ENCODE measurements around the gene GTPBP3. TPM values are rescaled to one million over a fixed set of nuclear protein-coding genes. Genes with fewer than 3 reads are reported as not detected.
"Not testable (repeated sequence)": the region's sequence is repeated elsewhere in the genome, so short reads cannot be mapped to it uniquely, and the experiment has no call there.

Gene GTPBP3
- total RNA-seq, 1 donor from 2014 or later, result 28.9 TPM

DNA sequence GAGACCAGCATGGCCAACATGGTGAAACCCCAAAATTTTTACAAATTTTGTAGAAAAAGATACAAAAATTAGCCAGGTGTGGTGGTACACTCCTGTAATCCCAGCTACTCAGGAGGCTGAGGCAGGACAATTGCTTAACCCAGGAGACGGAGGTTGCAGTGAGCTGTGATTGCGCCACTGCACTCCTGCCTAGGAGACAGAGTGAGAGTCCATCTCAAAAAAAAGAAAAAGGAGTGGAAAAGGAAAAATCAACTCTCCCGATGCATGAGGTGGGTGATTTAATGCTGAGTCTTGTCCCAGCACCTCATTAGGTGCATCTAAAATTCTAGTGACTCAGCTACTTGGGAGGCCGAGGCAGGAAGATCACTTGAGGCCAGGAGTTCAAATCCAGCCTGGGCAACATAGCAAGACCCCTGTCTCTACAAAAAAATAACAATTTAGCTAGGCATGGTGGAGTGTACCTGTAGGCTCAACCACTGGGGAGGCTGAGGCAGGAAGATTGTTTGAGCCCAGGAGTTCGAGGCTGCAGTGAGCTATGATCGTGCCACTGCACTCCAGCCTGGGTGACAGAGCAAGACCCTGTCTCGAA, 19.8 kb downstream of the GTPBP3 start:
- no peak for DNase-seq (ENCODE audit: extremely low spot score, unreplicated experiment)
- Mint-ChIP-seq H3K27me3 (ENCODE audit: unreplicated experiment) (peaks cover under 1% of the 10 kb centered on the region), H3K36me3 (ENCODE audit: unreplicated experiment) (no peaks in the 10 kb centered on the region), H3K9me3 (ENCODE audit: unreplicated experiment) (no peaks in the 10 kb centered on the region), H3K4me3 (ENCODE audit: unreplicated experiment) (no peak overlapping the region), H3K27ac (ENCODE audit: unreplicated experiment) (no peak overlapping the region), H3K4me1 (ENCODE audit: unreplicated experiment) (peaks cover 17% of the 10 kb centered on the region)
- no peak for TF ChIP-seq CTCF (IDR thresholded peaks at IDR 0.05)

GRCh38 chr19:17357724-17358123, 20.4 kb downstream of the GTPBP3 start:
- TF ChIP-seq CTCF (IDR thresholded peaks at IDR 0.05), result no peak
- H3K4me1 Mint-ChIP-seq (ENCODE audit: unreplicated experiment), result peaks cover 16% of the 10 kb centered on the region
- no peak overlapping the region for H3K4me3 Mint-ChIP-seq (ENCODE audit: unreplicated experiment)
- H3K27ac Mint-ChIP-seq (ENCODE audit: unreplicated experiment), result no peak overlapping the region
- H3K36me3 Mint-ChIP-seq (ENCODE audit: unreplicated experiment), result no peaks in the 10 kb centered on the region
- H3K9me3 Mint-ChIP-seq (ENCODE audit: unreplicated experiment), result no peaks in the 10 kb centered on the region
- no peak for DNase-seq (ENCODE audit: extremely low spot score, unreplicated experiment)
- H3K27me3 Mint-ChIP-seq (ENCODE audit: unreplicated experiment), result peaks cover 5% of the 10 kb centered on the region

DNA sequence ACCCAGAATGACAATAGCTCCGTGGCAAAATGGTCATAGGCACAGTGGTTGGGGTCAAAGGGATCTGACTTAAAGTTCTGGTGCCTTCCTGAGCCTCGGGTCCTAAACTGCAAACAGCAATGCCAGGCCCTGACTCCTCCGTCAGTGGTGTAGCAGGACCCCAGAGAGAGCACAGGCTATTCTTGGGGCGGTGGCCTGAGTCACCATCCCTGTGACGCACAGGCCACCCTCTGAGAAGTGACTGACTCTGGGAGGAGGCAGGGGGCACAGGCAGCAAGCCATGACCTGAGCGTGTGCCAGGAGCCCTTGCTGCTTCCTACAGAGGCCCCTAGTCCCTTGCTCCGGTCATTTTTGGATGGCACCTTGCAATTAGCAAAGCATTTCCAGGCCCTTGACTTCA, 21.0 kb downstream of the GTPBP3 start:
- Mint-ChIP-seq H3K27me3 (ENCODE audit: unreplicated experiment) (peaks cover 5% of the 10 kb centered on the region), H3K36me3 (ENCODE audit: unreplicated experiment) (no peaks in the 10 kb centered on the region), H3K27ac (ENCODE audit: unreplicated experiment) (no peak overlapping the region), H3K4me3 (ENCODE audit: unreplicated experiment) (no peak overlapping the region), H3K4me1 (ENCODE audit: unreplicated experiment) (peaks cover 9% of the 10 kb centered on the region), H3K9me3 (ENCODE audit: unreplicated experiment) (no peaks in the 10 kb centered on the region)
- no peak for DNase-seq (ENCODE audit: extremely low spot score, unreplicated experiment)
- no peak for TF ChIP-seq CTCF (IDR thresholded peaks at IDR 0.05)

- Mint-ChIP-seq H3K27ac (ENCODE audit: unreplicated experiment) (no peak overlapping the region), H3K4me3 (ENCODE audit: unreplicated experiment) (no peak overlapping the region)
- no peak for DNase-seq (ENCODE audit: extremely low spot score, unreplicated experiment)
Measured at GRCh38 chr19:17359905-17360800, 22.8 kb downstream of the GTPBP3 start.

DNA sequence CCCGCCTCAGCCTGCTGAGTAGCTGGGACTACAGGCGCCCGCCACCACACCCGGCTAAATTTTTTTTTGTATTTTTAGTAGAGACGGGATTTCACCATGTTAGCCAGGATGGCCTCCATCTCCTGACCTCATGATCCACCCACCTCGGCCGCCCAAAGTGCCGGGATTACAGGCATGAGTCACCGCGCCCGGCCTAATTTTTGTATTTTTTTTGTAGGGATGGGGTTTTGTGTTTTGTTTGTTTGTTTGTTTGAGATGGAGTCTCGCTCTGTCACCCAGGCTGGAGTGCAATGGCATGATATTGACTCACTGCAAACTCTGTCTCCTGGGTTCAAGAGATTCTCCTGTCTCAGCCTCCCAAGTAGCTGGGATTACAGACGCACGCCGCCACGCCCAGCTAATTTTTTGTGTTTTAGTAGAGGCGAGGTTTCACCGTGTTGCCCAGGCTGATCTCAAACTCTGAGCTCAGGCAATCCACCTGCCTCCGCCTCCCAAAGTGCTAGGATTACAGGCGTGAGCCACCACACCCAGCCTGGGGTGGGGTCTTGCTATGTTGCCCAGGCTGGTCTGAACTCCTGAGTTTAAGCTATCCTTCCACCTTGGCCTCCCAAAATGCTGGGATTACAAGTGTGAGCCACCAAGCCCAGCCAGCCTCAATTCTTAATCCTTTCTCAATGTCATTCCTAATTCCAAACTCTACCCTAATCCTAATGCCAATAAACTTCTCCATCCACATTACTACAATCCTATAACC, 26.7 kb downstream of the GTPBP3 start:
- H3K27me3 Mint-ChIP-seq (ENCODE audit: unreplicated experiment); DNase-seq (ENCODE audit: extremely low spot score, unreplicated experiment); H3K36me3 Mint-ChIP-seq (ENCODE audit: unreplicated experiment); H3K9me3 Mint-ChIP-seq (ENCODE audit: unreplicated experiment); H3K4me3 Mint-ChIP-seq (ENCODE audit: unreplicated experiment); H3K27ac Mint-ChIP-seq (ENCODE audit: unreplicated experiment); H3K4me1 Mint-ChIP-seq (ENCODE audit: unreplicated experiment): not testable (repeated sequence)

More at GRCh38 chr19:17359905-17360800, 22.8 kb downstream of the GTPBP3 start:
- H3K36me3 Mint-ChIP-seq (ENCODE audit: unreplicated experiment), result no peaks in the 10 kb centered on the region
- TF ChIP-seq CTCF (IDR thresholded peaks at IDR 0.05), result no peak
- H3K27me3 Mint-ChIP-seq (ENCODE audit: unreplicated experiment), result peaks cover 8% of the 10 kb centered on the region
- H3K4me1 Mint-ChIP-seq (ENCODE audit: unreplicated experiment), result peaks cover 6% of the 10 kb centered on the region
- H3K9me3 Mint-ChIP-seq (ENCODE audit: unreplicated experiment), result no peaks in the 10 kb centered on the region
